SKM-1 treated with dmso at 0.1 percent for 144 hours (cell line): ENCODE measurements around the gene SS18L1.
"Not testable (repeated sequence)": the region's sequence is repeated elsewhere in the genome, so short reads cannot be mapped to it uniquely, and the experiment has no call there.

Experiments
- DNase-seq: peaks from one replicate; lab custom pipeline; 2025; ENCODE audit not compliant: unreplicated experiment; lab: John Stamatoyannopoulos, UW

SS18L1 gene, protein sequence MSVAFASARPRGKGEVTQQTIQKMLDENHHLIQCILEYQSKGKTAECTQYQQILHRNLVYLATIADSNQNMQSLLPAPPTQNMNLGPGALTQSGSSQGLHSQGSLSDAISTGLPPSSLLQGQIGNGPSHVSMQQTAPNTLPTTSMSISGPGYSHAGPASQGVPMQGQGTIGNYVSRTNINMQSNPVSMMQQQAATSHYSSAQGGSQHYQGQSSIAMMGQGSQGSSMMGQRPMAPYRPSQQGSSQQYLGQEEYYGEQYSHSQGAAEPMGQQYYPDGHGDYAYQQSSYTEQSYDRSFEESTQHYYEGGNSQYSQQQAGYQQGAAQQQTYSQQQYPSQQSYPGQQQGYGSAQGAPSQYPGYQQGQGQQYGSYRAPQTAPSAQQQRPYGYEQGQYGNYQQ

DNA sequence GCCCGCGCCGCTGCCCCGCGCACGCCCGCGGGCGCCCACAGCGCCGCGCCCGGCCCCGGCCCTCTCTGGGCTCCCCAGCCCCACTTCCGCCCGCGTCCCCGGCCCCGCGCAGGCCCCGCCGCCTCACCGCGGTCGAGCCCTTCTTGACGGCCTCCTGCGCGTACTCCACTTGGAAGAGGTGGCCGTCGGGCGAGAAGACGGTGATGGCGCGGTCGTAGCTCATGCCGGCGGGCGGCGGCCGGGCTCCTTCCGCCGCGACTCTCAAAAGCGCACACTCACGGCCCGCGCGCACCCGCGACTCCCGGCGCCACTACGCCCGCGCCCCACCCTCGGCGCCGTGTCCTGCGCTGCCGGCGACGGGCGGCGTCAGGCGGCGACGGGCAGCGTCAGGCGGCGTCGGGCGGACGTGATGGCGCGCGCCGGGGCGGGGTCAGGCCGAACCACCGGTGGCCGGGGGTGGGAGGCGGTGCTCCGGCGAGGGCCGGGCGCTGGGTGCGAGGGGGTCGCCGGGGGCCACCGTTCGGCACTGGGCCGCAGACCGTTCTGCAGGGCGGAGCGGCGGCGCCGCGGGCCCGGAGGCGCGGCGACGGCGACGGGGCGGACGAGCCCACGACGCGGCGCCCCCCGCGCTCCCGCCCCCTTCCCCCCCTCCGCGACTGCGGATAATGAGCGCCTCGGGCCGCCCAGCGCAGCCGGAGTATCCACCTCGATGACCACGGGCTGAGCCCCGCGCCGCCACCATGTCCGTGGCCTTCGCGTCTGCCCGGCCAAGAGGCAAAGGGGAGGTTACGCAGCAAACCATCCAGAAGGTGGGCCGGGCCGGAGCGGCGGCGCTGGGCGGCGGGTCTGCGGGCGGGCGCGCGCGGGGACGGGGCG, at the start of gene SS18L1, which contains the start of gene PSMA7:
TSS of gene SS18L1 (plus strand) at position 689 of the 876 bp plus-strand sequence. CDS start at position 741, 52 bp downstream.
TSS of gene PSMA7 (minus strand) at position 314 of the 876 bp plus-strand sequence. CDS start at position 223, 91 bp downstream.
- peak; percentile 84 for DNase-seq

DNA sequence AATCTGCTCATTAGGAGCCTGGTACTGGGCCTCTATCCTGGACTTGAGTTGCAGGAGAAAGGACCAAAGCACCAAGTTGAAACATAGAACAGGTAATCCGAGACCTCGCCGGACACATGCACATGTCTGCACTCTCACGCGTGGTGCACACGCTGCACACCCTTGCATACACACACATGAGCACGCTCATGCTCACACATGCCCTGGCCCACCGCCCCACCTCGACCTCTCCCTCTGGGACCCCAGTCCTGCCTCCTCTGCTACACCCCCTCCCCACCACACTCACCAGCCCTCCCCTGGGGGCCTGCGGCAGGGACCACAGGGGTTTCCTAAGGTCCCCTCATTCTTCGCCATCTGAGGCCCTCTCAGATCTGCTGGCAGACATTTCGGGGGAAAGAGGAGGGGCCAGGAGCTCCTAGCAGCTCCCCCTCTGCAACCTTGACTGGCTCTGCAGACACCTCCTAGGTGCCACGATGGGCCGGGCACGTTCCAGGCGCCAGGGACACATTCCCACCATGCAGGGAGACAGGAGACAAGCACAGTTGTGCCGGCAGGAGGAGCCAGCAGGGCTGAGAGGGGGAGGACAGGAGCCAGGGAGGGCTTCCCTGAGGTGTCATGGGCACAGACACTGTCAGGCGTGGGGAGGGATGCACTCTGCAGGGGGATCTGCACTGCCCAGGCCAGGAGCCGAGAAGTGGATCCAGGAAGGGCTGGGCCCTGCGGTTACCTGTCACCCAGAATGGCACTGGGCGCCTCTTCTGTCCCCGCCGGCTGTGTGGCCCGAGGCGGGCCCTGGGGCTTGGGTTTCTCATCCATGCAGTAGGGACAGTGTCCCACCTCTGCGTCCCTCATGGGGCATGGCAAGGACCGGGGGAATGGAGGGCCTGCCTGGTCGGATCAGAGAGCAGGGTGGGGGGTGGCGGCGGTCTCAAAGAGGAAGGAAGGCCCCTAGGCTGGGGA, 46.9 kb upstream of the SS18L1 start:
- no peak for DNase-seq

GRCh38 chr20:62097881-62098407, 45.6 kb upstream of the SS18L1 start:
- DNase-seq, result no peak

- DNase-seq, result no peak
Measured at GRCh38 chr20:62101078-62101477, 42.5 kb upstream of the SS18L1 start.

- DNase-seq, result no peak
Measured at GRCh38 chr20:62103508-62104233, 39.9 kb upstream of the SS18L1 start.

DNA sequence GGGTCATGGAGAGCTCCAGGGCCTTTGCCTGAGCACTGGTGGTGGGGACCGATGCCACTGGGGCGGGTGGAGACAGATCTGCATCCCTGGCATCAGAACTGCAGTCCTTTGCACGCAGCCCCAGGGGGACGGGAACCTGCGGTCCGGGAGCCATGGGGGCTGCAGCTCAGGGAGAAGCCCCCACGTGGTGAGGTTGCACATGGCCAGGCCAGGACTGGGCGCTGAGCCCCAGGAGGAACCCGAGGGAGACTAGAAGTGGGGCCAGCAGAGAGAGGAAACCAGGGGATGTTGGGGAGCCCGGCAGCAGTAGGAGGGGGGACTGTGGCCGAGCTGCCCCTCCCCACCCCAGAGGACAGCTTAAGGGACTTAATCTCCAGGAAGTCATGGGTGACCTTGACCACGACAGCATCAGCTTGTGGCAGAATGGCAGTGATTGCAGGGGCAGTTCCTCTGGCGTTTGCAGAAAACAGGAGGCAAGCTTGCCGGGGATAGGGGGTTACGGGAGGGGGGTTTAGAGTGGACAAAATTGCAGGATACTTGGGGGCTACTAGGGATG, 39.3 kb upstream of the SS18L1 start:
- DNase-seq, result no peak

DNA sequence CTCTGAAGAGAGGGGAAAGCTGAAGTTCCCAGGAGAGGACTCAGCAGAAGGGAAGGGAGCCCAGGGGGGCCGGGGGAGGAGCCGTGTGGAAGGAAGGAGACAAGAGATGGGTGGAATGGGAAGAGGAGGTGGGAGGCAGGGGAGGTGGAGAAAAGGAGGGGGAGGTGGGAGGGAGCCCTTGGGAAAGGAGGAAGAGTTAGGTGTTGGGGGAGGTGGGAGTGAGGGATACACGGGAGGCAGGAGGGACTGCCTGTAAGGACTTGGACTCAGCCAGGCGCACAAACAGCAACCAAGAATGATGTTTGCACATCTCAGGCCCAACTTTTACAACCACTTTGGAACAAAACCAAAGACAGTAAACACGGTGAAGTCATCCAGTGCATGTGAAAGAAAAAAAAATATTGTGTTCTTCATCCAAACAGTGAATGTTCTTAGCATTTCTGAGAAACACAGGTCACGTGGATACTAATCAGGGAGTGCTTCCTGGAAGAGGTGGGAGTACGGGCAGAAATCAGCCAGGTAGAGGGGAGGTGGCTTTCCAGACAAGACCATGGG, 38.7 kb upstream of the SS18L1 start:
- no peak for DNase-seq

- DNase-seq, result no peak
Measured at GRCh38 chr20:62105592-62105991, 38.0 kb upstream of the SS18L1 start.

DNA sequence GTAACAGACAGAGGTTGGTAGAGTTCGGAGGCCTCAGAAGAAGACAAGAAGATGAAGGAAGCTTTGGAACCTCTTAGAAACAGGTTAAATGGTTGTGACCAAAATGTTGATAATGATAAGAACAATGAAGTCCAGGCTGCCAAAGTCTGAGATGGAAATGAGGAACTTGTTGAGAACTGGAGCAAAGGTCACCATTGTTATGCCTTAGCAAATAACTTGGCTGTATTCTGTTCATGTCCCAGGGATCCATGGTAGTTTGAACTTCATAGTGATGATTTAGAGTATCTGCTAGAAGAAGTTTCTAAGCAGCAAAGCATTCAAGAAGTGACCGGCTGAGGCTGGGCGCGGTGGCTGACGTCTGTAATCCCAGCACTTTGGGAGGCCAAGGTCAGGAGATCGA, 32.4 kb upstream of the SS18L1 start:
- DNase-seq, result no peak

DNA sequence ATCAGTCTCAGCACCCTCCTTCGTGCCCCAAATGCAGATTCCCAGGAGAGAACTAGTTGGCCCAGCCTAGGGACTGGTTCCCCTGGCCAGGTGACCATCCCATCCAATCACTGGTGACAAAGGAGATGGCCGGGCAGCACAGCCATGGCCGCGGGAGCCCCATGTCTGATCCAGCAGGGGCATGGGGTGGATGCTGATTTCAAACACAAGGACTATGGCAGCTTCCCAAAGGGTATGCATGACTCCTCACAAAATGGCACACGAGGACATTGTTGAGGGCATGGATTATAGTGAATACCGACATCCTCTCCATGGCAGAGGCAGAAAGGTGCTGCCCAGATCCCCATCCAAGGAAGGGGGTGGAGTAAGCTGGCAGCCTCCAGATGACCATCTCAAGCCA, 31.2 kb upstream of the SS18L1 start:
- no peak for DNase-seq

- DNase-seq, result no peak
Measured at GRCh38 chr20:62114894-62115293, 28.7 kb upstream of the SS18L1 start.

- DNase-seq, result not testable (repeated sequence)
Measured at GRCh38 chr20:62115800-62116407, 27.7 kb upstream of the SS18L1 start.

GRCh38 chr20:62116558-62117361, 26.8 kb upstream of the SS18L1 start:
- DNase-seq, result no peak

- no peak for DNase-seq
Measured at GRCh38 chr20:62117362-62117646, 26.3 kb upstream of the SS18L1 start.

- DNase-seq, result no peak
Measured at GRCh38 chr20:62117658-62118057, 25.9 kb upstream of the SS18L1 start.

DNA sequence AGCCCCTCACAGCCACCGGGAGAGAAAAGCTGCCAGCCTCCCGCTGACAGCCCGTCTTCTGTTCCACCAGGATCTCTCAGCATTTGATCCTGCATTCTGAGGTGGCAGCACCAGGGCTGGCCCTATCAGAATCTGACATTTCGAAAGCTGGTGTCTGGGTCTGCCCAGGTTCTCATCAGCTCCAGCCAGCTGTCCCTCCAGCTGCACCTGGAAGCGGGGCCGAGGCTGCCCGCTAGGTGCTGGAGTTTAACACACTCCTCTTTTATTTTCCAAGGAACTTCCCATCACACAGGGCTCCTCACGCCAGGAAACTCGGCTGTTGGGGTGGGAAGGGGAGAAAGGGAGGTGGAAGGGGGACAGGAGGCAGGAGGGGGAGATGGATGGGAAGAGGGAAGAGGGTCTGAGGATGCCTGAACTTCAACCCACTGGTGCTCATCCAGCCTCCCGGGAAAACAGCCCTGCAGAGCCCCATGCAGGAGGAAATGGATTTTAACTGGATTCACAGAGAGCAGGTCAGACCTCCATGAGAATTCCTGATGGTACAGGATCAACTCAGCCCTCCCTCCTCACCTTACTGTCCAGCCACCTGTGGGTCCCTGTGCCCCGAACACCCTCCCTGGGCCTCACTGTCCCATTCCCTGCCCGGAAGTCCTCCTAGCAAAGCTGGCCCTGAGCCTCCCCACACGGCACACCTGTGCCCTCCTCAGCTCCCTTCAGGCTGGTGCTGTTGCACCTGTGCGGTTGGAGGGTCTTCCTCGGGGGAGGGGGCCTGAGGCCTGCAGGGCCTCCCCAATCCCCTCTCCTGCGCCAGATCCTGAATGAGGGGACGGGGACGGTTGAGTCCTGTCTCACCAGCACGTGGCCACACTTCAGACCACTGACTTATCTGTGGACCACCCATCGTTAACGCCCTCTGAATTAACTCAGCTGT, 25.2 kb upstream of the SS18L1 start:
- no peak for DNase-seq

GRCh38 chr20:62119115-62119514, 24.5 kb upstream of the SS18L1 start:
- DNase-seq, result no peak
